SKM-1 (cell line): Measurements from ENCODE around the gene DENND2A.
"Not testable (repeated sequence)": the region's sequence is repeated elsewhere in the genome, so short reads cannot be mapped to it uniquely, and the experiment has no call there.

ENCODE experiments used
- DNase-seq: peaks from one replicate; lab custom pipeline; 2025; ENCODE audit not compliant: unreplicated experiment; lab: John Stamatoyannopoulos, UW

Gene DENND2A

GRCh38 chr7:140619915-140620510 lies 20.6 kb downstream of the DENND2A start:
- DNase-seq, result not testable (repeated sequence)

GRCh38 chr7:140619176-140619575 lies 21.4 kb downstream of the DENND2A start:
- DNase-seq, result no peak

- no peak for DNase-seq
These were observed 22.3 kb downstream of the DENND2A start for GRCh38 chr7:140618306-140618705.

- no peak for DNase-seq
These were observed 23.5 kb downstream of the DENND2A start for GRCh38 chr7:140617081-140617480.

- no peak for DNase-seq
These were observed 24.3 kb downstream of the DENND2A start for GRCh38 chr7:140616328-140616727.

- DNase-seq, result no peak
These were observed 29.0 kb downstream of the DENND2A start for GRCh38 chr7:140611641-140612040.

- no peak for DNase-seq
These were observed 30.1 kb downstream of the DENND2A start for GRCh38 chr7:140610204-140611165.

- no peak for DNase-seq
These were observed 31.0 kb downstream of the DENND2A start for GRCh38 chr7:140609646-140610045.

GRCh38 chr7:140607441-140607989 lies 33.1 kb downstream of the DENND2A start:
- DNase-seq, result no peak

GRCh38 chr7:140605337-140605736 lies 35.3 kb downstream of the DENND2A start:
- DNase-seq, result no peak

GRCh38 chr7:140604760-140605159 lies 35.9 kb downstream of the DENND2A start:
- DNase-seq, result no peak

- no peak for DNase-seq
These were observed 36.5 kb downstream of the DENND2A start for GRCh38 chr7:140604076-140604475.

- DNase-seq, result no peak
These were observed 38.9 kb downstream of the DENND2A start for GRCh38 chr7:140601566-140602174.

GRCh38 chr7:140600341-140600740 lies 40.3 kb downstream of the DENND2A start:
- no peak for DNase-seq

- DNase-seq, result no peak
These were observed 43.1 kb downstream of the DENND2A start for GRCh38 chr7:140597428-140597949.

GRCh38 chr7:140596519-140597427 lies 43.8 kb downstream of the DENND2A start:
- no peak for DNase-seq

- no peak for DNase-seq
These were observed 45.0 kb downstream of the DENND2A start for GRCh38 chr7:140595468-140596092.

- DNase-seq, result no peak
These were observed 46.4 kb downstream of the DENND2A start for GRCh38 chr7:140594131-140594691.

- DNase-seq, result no peak
These were observed 47.0 kb downstream of the DENND2A start for GRCh38 chr7:140593672-140593982.
